Psoas muscle (tissue), 8 donors: ENCODE results near the gene TSSC4. TPM values are rescaled to one million over a fixed set of nuclear protein-coding genes. Genes with fewer than 3 reads are reported as not detected.

Experiments used
- ATAC-seq, 4 donors: fragments of 200-7000 bp; cut with Tn5 transposase; one replicate each; pipeline ENCODE4 v1.9.1; 2020; ENCODE audit warnings: moderate library complexity in 3 of 4, mild to moderate bottlenecking in 2 of 4
- DNase-seq, 2 donors: peaks; one replicate each; pipeline ENCODE4 v3.0.0-alpha.2; 2020
- H3K27ac ChIP-seq: fragments of 200-600 bp; one replicate; pipeline ENCODE4 v1.8.0; 2022
- H3K27me3 ChIP-seq, 3 donors: fragments of 200-600 bp in 1 of 3; one replicate each; pipeline versions ENCODE4 v1.6.1 to v1.8.0; 2013 to 2022; ENCODE audit warnings: low read length in 2 of 3, mild to moderate bottlenecking in 2 of 3, moderate library complexity in 1 of 3; ENCODE audit not compliant: insufficient read depth in 3 of 3
- H3K36me3 ChIP-seq, 2 donors: fragments of 200-600 bp in 1 of 2; one replicate each; pipeline versions ENCODE4 v1.6.1 to v1.8.0; 2013 to 2022; ENCODE audit warnings: low read depth in 1 of 2, mild to moderate bottlenecking in 1 of 2, moderate library complexity in 1 of 2; ENCODE audit not compliant: insufficient read depth in 1 of 2
- H3K4me1 ChIP-seq: fragments of 200-600 bp; one replicate; pipeline ENCODE4 v1.8.0; 2022
- H3K4me3 ChIP-seq: fragments of 200-600 bp; one replicate; pipeline ENCODE4 v1.8.0; 2022; ENCODE audit warnings: mild to moderate bottlenecking
- H3K9me3 ChIP-seq: fragments of 200-600 bp; one replicate; pipeline ENCODE4 v1.8.0; 2022
- WGBS, 3 donors: extraction: QIAGEN DNeasy Blood & Tissue Kit; methylation state at CpG; one replicate each; pipeline versions ENCODE4 v1.1.6 to v1.1.7; 2013; 5-methylcytosine and 5-hydroxymethylcytosine counted together
- intact Hi-C, 2 donors: fragments of 100-400 bp; cut with DNase I; formaldehyde crosslinking; loops; one replicate each; pipeline versions ENCODE4 v1.11.0 to v1.14.2; 2022
- polyA plus RNA-seq, 3 donors: library from polyadenylated mRNA; stranded (reverse); fragments of 200-250 nt; gene quantifications; one replicate each; pipeline ENCODE4 v1.2.3, GENCODE V29; 2013
- total RNA-seq, 4 donors: library from RNA; stranded (reverse); fragmentation: NEBNext Ultra II Directional in 2 of 4; extraction: Animal tissue kit (Norgen Biotek cat#: 25700) in 2 of 4; gene quantifications; one replicate each; pipeline versions ENCODE4 v1.2.1 to v1.2.4, GENCODE V29; 2021 to 2023
- TF ChIP-seq, protein P1 (sequence below): fragments of 200-600 bp; IDR thresholded peaks from one replicate; pipeline ENCODE4 v1.8.0; 2022; ENCODE audit warnings: antibody characterized with exemption
- donor health status: healthy with polysubstance abuse.
- donor health status: DM: no; HTN: no; CAD: no; lungs with moderate emphysema.
- donor health status: Bipolar disorder and iron deficiency.
- donor health status: healthy.
- donor health status: DM: yes; HTN: yes; CAD: no.
- donor health status: DM: no; HTN: no; CAD: no.
- donor health status: DM: no; HTN: no; CAD: no.
- donor health status: DM: yes; HTN: yes; CAD: no.

TSSC4 gene
- total and polyA plus RNA-seq, 7 donors = 43.4 to 114 (median 65.5) TPM

DNA sequence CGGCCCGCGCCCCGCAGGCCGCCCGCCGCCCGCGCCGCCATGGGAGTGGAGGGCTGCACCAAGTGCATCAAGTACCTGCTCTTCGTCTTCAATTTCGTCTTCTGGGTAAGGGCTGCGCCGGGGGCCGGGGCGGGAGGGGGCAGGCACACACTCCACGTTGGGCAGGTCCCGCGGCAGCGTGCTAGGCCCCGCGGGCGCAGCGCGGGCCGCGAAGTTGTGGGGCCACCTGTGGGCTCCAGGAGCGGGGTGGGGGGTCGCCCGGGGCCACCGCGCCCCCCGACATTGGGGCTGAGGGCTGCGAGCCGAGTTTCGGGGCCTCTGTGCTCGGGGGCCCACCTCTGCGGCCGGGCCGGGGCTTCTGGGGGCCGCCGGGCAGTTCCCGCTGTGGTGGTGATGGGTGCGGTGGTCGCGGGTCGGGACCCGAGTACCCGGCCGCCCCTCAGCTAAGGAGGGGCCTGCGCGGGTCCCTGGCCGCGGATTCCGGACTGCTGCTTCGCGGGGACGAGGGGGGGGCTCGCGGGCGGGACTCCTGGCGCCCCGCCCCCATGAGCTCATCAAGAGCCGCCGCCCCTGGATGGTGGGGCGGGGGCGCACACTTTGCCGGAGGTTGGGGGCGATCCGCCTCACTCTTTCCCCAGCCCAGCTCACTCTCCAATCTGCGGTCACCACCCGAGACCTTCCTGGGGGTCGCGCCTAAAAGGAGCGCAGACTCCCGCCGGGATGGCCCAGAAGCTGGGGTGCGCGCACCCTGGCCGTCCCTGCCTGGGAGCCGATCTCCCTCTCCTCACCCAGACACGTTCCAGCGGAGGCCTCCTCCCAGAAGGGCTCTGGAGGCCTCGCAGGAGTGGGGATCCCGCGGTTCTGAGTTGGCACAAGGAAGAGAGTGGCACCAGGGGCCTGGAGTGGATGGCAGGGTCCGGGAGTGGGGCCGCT, 22.8 kb upstream of the TSSC4 start:
- peak; percentile 78 to 83 for DNase-seq
- 1 to 4% (median 1%) methylated on average over 35 to 88 of the region's 88 CpGs for WGBS, 3 donors

DNA sequence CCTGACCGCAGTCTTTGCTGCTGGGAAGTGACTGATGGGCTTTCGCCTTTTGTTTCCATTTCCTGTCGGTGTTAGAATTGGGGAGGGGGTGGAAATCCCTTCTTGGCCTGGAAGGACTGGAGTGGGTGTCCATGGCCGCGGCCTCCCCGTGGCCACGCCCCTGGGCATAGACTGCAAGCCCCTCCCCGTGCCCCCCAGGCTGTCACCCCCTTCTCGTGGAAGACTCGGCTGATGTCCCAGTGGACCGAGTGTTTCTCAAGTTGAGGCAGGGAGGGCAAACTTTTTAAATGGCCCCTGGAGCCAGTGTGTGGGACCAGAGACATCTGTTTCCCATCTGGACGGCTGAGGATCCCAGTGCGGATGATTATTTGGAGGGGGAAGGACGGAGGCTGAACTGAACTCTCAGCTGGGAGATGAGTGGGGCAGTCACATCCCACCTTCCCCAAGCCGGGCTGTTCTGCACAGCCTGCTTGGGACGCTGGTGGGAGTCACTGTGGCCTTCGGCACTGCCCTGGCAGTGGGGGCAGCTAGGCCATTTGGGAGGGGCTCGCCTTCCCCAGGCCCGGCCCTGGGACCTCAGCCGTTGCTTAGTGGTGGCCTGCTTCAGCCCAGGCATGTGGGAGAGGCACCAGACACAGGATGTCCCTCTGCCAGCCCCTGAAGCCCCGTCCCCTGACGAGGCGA, 21.9 kb upstream of the TSSC4 start:
- 26 to 37% (median 27%) methylated on average over 23 of the region's 23 CpGs for WGBS, 3 donors
- peak in 1 of 4 donors; percentile 1 for ATAC-seq
- intact Hi-C loops = loop anchor here in 1 of 2 donors (5.0 kb wide), 1 partner anchor 66 kb away; no protein-coding TSS in a partner anchor

More for the DNA sequence above, 22.8 kb upstream of the TSSC4 start:
- peak overlapping the region; percentile 85 for H3K27ac ChIP-seq
- H3K27me3 ChIP-seq = no peaks in the 10 kb centered on the region
- peaks cover 39% of the 10 kb centered on the region for H3K4me1 ChIP-seq
- H3K36me3 ChIP-seq = no peaks in the 10 kb centered on the region
- H3K9me3 ChIP-seq = no peaks in the 10 kb centered on the region
- peak overlapping the region; percentile 93 for H3K4me3 ChIP-seq
- intact Hi-C loops = loop anchor here in 1 of 2 donors (5.0 kb wide), 1 partner anchor 65 kb away; no protein-coding TSS in a partner anchor
- TF ChIP-seq, protein P1, sequence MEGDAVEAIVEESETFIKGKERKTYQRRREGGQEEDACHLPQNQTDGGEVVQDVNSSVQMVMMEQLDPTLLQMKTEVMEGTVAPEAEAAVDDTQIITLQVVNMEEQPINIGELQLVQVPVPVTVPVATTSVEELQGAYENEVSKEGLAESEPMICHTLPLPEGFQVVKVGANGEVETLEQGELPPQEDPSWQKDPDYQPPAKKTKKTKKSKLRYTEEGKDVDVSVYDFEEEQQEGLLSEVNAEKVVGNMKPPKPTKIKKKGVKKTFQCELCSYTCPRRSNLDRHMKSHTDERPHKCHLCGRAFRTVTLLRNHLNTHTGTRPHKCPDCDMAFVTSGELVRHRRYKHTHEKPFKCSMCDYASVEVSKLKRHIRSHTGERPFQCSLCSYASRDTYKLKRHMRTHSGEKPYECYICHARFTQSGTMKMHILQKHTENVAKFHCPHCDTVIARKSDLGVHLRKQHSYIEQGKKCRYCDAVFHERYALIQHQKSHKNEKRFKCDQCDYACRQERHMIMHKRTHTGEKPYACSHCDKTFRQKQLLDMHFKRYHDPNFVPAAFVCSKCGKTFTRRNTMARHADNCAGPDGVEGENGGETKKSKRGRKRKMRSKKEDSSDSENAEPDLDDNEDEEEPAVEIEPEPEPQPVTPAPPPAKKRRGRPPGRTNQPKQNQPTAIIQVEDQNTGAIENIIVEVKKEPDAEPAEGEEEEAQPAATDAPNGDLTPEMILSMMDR = no peak
- ATAC-seq = peak; percentile 35 to 70 (median 54)

DNA sequence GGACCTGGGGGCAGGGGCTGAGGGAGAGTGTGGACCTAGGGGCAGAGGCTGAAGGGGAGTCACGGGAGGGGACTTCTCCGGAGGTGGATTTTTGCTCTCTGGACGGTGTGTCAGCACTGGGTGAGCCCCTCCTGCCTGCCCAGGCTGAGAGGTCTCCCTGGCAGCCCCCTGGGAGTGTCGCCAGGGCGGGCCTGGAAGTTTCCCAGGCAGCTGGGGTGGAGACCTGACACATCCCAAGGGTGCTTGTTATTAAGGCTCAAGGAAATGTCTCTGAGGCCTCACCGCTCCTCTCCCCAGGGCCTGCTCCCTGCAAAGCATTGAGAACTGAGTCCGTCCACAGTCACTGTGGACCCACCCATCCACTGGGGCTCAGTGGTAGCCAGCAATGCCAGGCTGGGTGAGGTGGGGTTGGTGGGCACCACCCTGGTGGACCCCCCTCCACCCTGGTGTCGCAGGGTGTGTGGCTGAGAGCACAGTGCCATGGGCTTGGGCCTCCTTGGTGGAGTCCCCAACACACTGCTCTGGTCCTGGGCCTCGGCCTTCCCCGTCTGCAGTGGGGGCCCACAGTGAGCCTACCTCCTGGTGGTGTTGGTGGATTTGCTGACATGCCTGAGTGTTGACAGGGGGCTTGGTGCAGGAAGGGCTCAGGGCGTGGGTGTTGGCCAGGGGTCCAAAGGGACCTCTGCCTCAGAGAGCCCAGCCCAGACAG, 20.9 kb upstream of the TSSC4 start:
- ATAC-seq (no peak), DNase-seq (peak in 1 of 2 donors; percentile 55)
- no peaks in the 10 kb centered on the region for H3K9me3 ChIP-seq
- TF ChIP-seq, protein P1 = no peak
- 58 to 66% (median 63%) methylated on average over 11 of the region's 11 CpGs for WGBS, 3 donors
- peak overlapping the region; percentile 58 for H3K27ac ChIP-seq
- peak overlapping the region; percentile 39 for H3K4me3 ChIP-seq
- H3K27me3 ChIP-seq = no peaks in the 10 kb centered on the region
- no peaks in the 10 kb centered on the region for H3K36me3 ChIP-seq
- intact Hi-C loops = loop anchor here in 1 of 2 donors (5.0 kb wide), 1 partner anchor 67 kb away; no protein-coding TSS in a partner anchor
- H3K4me1 ChIP-seq = peaks cover 52% of the 10 kb centered on the region

More for the DNA sequence above, 21.9 kb upstream of the TSSC4 start:
- DNase-seq = peak; percentile 68 to 72
- Histone ChIP-seq H3K9me3 (no peaks in the 10 kb centered on the region), H3K27me3 (no peaks in the 10 kb centered on the region), H3K27ac (peak overlapping the region; percentile 85), H3K36me3 (no peaks in the 10 kb centered on the region), H3K4me3 (peak overlapping the region; percentile 93), H3K4me1 (peaks cover 48% of the 10 kb centered on the region)
- TF ChIP-seq, protein P1 = no peak

DNA sequence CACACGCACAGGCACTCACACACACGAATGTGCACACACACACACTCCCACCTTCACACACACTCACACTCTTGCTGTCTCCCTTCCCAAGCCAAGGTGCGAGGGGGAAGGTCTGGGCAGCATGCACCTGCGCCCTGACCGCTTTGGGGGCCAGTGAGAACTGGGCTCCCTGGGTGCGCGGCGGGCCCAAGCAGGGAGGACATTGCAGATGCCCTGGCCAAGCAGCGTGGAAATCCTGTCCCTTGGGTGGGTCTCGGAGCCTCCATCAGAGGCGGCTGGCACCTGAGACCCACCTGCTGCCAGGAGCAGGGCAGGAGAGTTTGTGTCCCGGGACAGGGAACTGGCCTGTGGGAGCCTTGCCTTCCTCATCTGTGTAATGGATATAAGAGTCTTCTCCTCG, 20.2 kb upstream of the TSSC4 start:
- intact Hi-C loops = no loop called here
- H3K4me1 ChIP-seq = peaks cover 52% of the 10 kb centered on the region
- ATAC-seq (no peak), DNase-seq (no peak)
- H3K9me3 ChIP-seq = no peaks in the 10 kb centered on the region
- H3K27me3 ChIP-seq = no peaks in the 10 kb centered on the region
- TF ChIP-seq, protein P1 = no peak
- H3K27ac ChIP-seq = peak overlapping the region; percentile 58
- 64 to 74% (median 65%) methylated on average over 13 of the region's 13 CpGs for WGBS, 3 donors
- peaks cover 0 to 6% of the 10 kb centered on the region in 2 donors for H3K36me3 ChIP-seq
- peak overlapping the region; percentile 39 for H3K4me3 ChIP-seq
